GM19193 (cell line): ENCODE measurements around the gene OR9G4.

ENCODE experiments used
- POLR2A ChIP-seq: IDR thresholded peaks from 4 replicates; pipeline ENCODE4 v1.6.1; 2011; ENCODE audit not compliant: insufficient read depth, insufficient read length; ENCODE audit errors: extremely low read depth

Gene OR9G4

DNA sequence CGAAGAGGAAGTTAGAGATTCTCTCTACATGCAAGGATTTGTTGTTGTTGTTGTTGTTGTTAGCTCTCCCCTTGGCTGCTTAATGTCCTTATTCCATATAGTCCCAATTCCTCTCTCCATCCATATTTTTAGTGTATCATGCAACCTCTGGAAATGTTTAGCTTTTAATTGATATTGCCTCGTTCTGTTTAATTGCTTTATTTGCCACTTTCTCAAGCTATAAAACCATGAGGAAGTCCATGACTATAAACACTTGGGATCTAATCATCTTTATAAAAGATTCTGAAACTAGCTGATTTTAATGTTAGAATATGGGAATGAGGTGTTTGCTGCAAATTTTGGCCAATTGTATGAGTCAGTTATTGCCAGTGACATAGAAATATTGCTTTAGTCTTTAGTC, 55.1 kb downstream of the OR9G4 start:
- TF ChIP-seq POLR2A: no peak
